HEK293 (cell line): Measurements from ENCODE around the gene MAGEC3.

Source experiments
- CTCF ChIA-PET: fragments of 350-600 bp; formaldehyde crosslinking; extraction: SDS; loops from one replicate; lab custom pipeline; 2021; ENCODE audit warnings: antibody characterized with exemption; lab: Yijun Ruan, JAX
- POLR2A ChIA-PET: fragments of 300-600 bp; formaldehyde crosslinking; extraction: SDS; loops from one replicate; lab custom pipeline; 2020; ENCODE audit warnings: antibody characterized with exemption, inconsistent platforms; lab: Yijun Ruan, JAX
- H3K27ac ChIP-seq: fragments of 200-500 bp; sonication (Bioruptor generic); 2 replicates; pipeline ENCODE4 v1.5.1; 2014; ENCODE audit warnings: low read depth, low read length, control low read depth, inconsistent platforms; ENCODE audit errors: extremely low read depth
- H3K36me3 ChIP-seq, 2 experiments: fragments of 200-500 bp in 1 of 2; sonication (Bioruptor generic) in 1 of 2; 1 replicate in 1 of 2; 2 replicates in 1 of 2; pipeline ENCODE4 v1.5.1; 2014 to 2017; ENCODE audit warnings: inconsistent platforms in 2 of 2, low read length in 2 of 2; ENCODE audit not compliant: control insufficient read depth in 2 of 2, insufficient read depth in 1 of 2
- H3K4me1 ChIP-seq: fragments of 200-500 bp; sonication (Bioruptor generic); 2 replicates; pipeline ENCODE4 v1.5.1; 2014; ENCODE audit warnings: mild to moderate bottlenecking, low read length, inconsistent platforms; ENCODE audit not compliant: control insufficient read depth, insufficient read depth
- H3K4me3 ChIP-seq: 2 replicates; pipeline ENCODE4 v1.5.1; 2011; ENCODE audit warnings: low read depth, mild to moderate bottlenecking, control low read depth, low read length, moderate library complexity
- H3K9me3 ChIP-seq: fragments of 200-500 bp; sonication (Bioruptor generic); 2 replicates; pipeline ENCODE4 v1.5.1; 2014; ENCODE audit warnings: low read depth, low read length, inconsistent platforms; ENCODE audit not compliant: control insufficient read depth, insufficient read depth
- BCL11B ChIP-seq: fragments of 450-650 bp; formaldehyde crosslinking; IDR thresholded peaks from 2 replicates; pipeline ENCODE4 v1.5.1; 2016; ENCODE audit warnings: low read depth, missing biosample characterization, missing genetic modification characterization
- BCL6B ChIP-seq: fragments of 450-650 bp; formaldehyde crosslinking; IDR thresholded peaks from 2 replicates; pipeline ENCODE4 v1.5.1; 2017; ENCODE audit warnings: missing biosample characterization, missing genetic modification characterization
- GLI2 ChIP-seq: fragments of 450-650 bp; formaldehyde crosslinking; IDR thresholded peaks from 2 replicates; pipeline ENCODE4; 2017; ENCODE audit warnings: missing biosample characterization, missing genetic modification characterization, low read depth, borderline replicate concordance
- GLIS2 ChIP-seq: fragments of 450-650 bp; formaldehyde crosslinking; IDR thresholded peaks from 2 replicates; pipeline ENCODE4 v1.5.1; 2016; ENCODE audit warnings: missing biosample characterization, missing genetic modification characterization
- HOXD13 ChIP-seq: sonication (generic); formaldehyde crosslinking; IDR thresholded peaks from 2 replicates; pipeline ENCODE4 v1.8.0; 2022; ENCODE audit warnings: missing genetic modification reagents, borderline replicate concordance
- KLF9 ChIP-seq: fragments of 450-650 bp; formaldehyde crosslinking; IDR thresholded peaks from 2 replicates; pipeline ENCODE4 v1.5.1; 2016; ENCODE audit warnings: missing biosample characterization, missing genetic modification characterization, low read depth
- MEIS1 ChIP-seq: sonication (generic); formaldehyde crosslinking; IDR thresholded peaks from 2 replicates; pipeline ENCODE4 v1.8.1; 2022; ENCODE audit warnings: missing genetic modification reagents, mild to moderate bottlenecking, borderline replicate concordance
- REST ChIP-seq: fragments of 450-650 bp; formaldehyde crosslinking; IDR thresholded peaks from 2 replicates; pipeline ENCODE4 v1.5.1; 2016; ENCODE audit warnings: missing biosample characterization, missing genetic modification characterization
- SALL2 ChIP-seq: fragments of 450-650 bp; formaldehyde crosslinking; IDR thresholded peaks from 2 replicates; pipeline ENCODE4 v1.5.0; 2017; ENCODE audit warnings: missing biosample characterization, mild to moderate bottlenecking, missing genetic modification characterization, borderline replicate concordance
- SCRT1 ChIP-seq: fragments of 450-650 bp; formaldehyde crosslinking; IDR thresholded peaks from 2 replicates; pipeline ENCODE4 v1.5.1; 2016; ENCODE audit warnings: missing biosample characterization, missing genetic modification characterization, borderline replicate concordance
- SP7 ChIP-seq: fragments of 450-650 bp; formaldehyde crosslinking; IDR thresholded peaks from 2 replicates; pipeline ENCODE4 v1.5.1; 2016; ENCODE audit warnings: missing biosample characterization, missing genetic modification characterization
- WT1 ChIP-seq: fragments of 450-650 bp; formaldehyde crosslinking; IDR thresholded peaks from 2 replicates; pipeline ENCODE4 v1.5.1; 2016; ENCODE audit warnings: missing biosample characterization, missing genetic modification characterization
- ZBTB44 ChIP-seq: fragments of 450-650 bp; IDR thresholded peaks from 2 replicates; pipeline ENCODE4 v1.5.1; 2018; ENCODE audit warnings: missing biosample characterization, mild to moderate bottlenecking, missing genetic modification characterization
- ZBTB49 ChIP-seq: fragments of 450-650 bp; formaldehyde crosslinking; IDR thresholded peaks from 2 replicates; pipeline ENCODE4 v1.5.1; 2016; ENCODE audit warnings: missing biosample characterization, missing genetic modification characterization, low read depth
- ZFP3 ChIP-seq: fragments of 450-650 bp; formaldehyde crosslinking; IDR thresholded peaks from 2 replicates; pipeline ENCODE4 v1.5.1; 2016; ENCODE audit warnings: low read depth, missing biosample characterization, missing genetic modification characterization
- ZNF138 ChIP-seq: fragments of 450-650 bp; formaldehyde crosslinking; IDR thresholded peaks from 2 replicates; pipeline ENCODE4 v1.5.1; 2016; ENCODE audit warnings: missing biosample characterization, missing genetic modification characterization, borderline replicate concordance
- ZNF155 ChIP-seq: fragments of 450-650 bp; formaldehyde crosslinking; IDR thresholded peaks from 2 replicates; pipeline ENCODE4 v1.5.1; 2016; ENCODE audit warnings: missing biosample characterization, missing genetic modification characterization
- ZNF16 ChIP-seq: fragments of 450-650 bp; formaldehyde crosslinking; IDR thresholded peaks from 2 replicates; pipeline ENCODE4 v1.5.1; 2016; ENCODE audit warnings: low read depth, missing biosample characterization, missing genetic modification characterization
- ZNF324 ChIP-seq: fragments of 450-650 bp; formaldehyde crosslinking; IDR thresholded peaks from 2 replicates; pipeline ENCODE4 v1.5.1; 2016; ENCODE audit warnings: missing biosample characterization, missing genetic modification characterization
- ZNF394 ChIP-seq: fragments of 450-650 bp; formaldehyde crosslinking; IDR thresholded peaks from 2 replicates; pipeline ENCODE4 v1.5.1; 2016; ENCODE audit warnings: missing biosample characterization, missing genetic modification characterization, mild to moderate bottlenecking, moderate library complexity, borderline replicate concordance
- ZNF558 ChIP-seq: fragments of 450-650 bp; formaldehyde crosslinking; IDR thresholded peaks from 2 replicates; pipeline ENCODE4 v1.5.1; 2016; ENCODE audit warnings: missing biosample characterization, missing genetic modification characterization
- ZNF623 ChIP-seq: fragments of 450-650 bp; formaldehyde crosslinking; IDR thresholded peaks from 2 replicates; pipeline ENCODE4 v1.5.1; 2016; ENCODE audit warnings: missing biosample characterization, missing genetic modification characterization
- ZNF645 ChIP-seq: fragments of 450-650 bp; formaldehyde crosslinking; IDR thresholded peaks from 2 replicates; pipeline ENCODE4; 2016; ENCODE audit warnings: missing biosample characterization, missing genetic modification characterization
- ZNF677 ChIP-seq: fragments of 450-650 bp; IDR thresholded peaks from 2 replicates; pipeline ENCODE4 v1.5.0; 2018; ENCODE audit warnings: missing biosample characterization, mild to moderate bottlenecking, missing genetic modification characterization, moderate library complexity
- ZSCAN23 ChIP-seq: fragments of 450-650 bp; formaldehyde crosslinking; IDR thresholded peaks from 2 replicates; pipeline ENCODE4 v1.5.1; 2016; ENCODE audit warnings: missing biosample characterization, missing genetic modification characterization

The MAGEC3 gene

GRCh38 chrX:141811438-141811837 lies 26.7 kb upstream of the MAGEC3 start:
- Histone ChIP-seq H3K36me3 (no peaks in the 10 kb centered on the region), H3K4me1 (no peaks in the 10 kb centered on the region), H3K4me3 (no peak overlapping the region), H3K9me3 (no peaks in the 10 kb centered on the region; the same call in 1 of the 2 replicates), H3K27ac (no peak overlapping the region)
- ChIA-PET CTCF (no interaction called here), POLR2A (no interaction called here)
- TF ChIP-seq ZSCAN23 (tag by site-specific recombination) (no peak), ZNF16 (no peak), ZNF677 (tag by site-specific recombination) (no peak), BCL11B (tag by site-specific recombination) (no peak), ZFP3 (tag by site-specific recombination) (no peak), HOXD13 (no peak), MEIS1 (CRISPR knock-in tag) (no peak), GLI2 (tag by site-specific recombination) (no peak), REST (tag by site-specific recombination) (no peak), ZNF558 (tag by site-specific recombination) (no peak), ZBTB49 (tag by site-specific recombination) (no peak), SCRT1 (tag by site-specific recombination) (no peak), SALL2 (tag by site-specific recombination) (no peak), ZNF623 (no peak), WT1 (tag by site-specific recombination) (no peak), ZNF155 (no peak), ZNF645 (tag by site-specific recombination) (no peak)

- no peak overlapping the region for H3K27ac ChIP-seq
- ChIA-PET CTCF (no interaction called here), POLR2A (no interaction called here)
- no peak overlapping the region for H3K4me3 ChIP-seq
- H3K36me3 ChIP-seq = no peaks in the 10 kb centered on the region
- H3K4me1 ChIP-seq = no peaks in the 10 kb centered on the region
- H3K9me3 ChIP-seq = no peaks in the 10 kb centered on the region; the same call in 1 of the 2 replicates
- TF ChIP-seq KLF9 (tag by site-specific recombination) (no peak), ZNF394 (no peak), ZBTB44 (tag by site-specific recombination) (no peak), GLIS2 (tag by site-specific recombination) (no peak), ZNF324 (tag by site-specific recombination) (no peak), SP7 (tag by site-specific recombination) (no peak), ZNF138 (tag by site-specific recombination) (no peak), MEIS1 (CRISPR knock-in tag) (no peak), BCL6B (tag by site-specific recombination) (no peak), GLI2 (tag by site-specific recombination) (no peak)
- TF ChIP-seq, all 188 proteins: peak for 0
Measured at GRCh38 chrX:141814213-141814857, 23.8 kb upstream of the MAGEC3 start.
